ENCODE measurements around the gene ATP6V1E1. TPM values are rescaled to one million over a fixed set of nuclear protein-coding genes. Genes with fewer than 3 reads are reported as not detected.

Gene ATP6V1E1
- total RNA-seq, 1 donor from 2014 or later, result 112 TPM

DNA sequence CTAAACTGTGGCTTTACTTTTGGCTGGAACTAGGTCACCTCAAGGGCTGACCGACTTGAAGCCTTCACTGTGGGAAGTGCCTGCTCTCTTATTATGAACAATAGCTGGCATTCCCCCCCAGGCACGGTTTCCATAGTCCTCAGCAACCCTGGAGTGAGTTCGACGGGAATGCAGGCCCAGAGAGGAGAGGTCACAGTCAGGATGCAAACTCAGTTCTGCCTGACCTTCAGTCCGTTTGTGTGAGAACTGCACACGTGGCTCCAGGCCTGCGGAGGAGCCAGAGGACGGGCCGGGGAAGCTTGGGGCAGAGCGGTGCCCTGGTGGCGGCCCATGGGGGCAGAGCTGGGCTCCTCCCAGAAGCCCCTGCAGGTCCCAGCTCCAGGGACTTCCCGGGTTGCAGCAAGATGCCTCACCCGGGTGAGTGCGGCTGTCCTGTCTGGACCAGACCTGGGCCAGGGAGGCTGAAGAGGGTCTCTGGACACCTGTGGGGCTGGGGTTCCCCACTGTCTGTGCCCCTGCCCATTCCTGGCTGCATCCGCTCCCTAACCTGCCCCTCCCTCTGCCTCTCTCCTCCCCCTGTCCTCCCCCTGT is 48.0 kb downstream of the ATP6V1E1 start:
- Mint-ChIP-seq H3K27ac (ENCODE audit: unreplicated experiment) (no peak overlapping the region), H3K27me3 (ENCODE audit: unreplicated experiment) (peaks cover 5% of the 10 kb centered on the region)

DNA sequence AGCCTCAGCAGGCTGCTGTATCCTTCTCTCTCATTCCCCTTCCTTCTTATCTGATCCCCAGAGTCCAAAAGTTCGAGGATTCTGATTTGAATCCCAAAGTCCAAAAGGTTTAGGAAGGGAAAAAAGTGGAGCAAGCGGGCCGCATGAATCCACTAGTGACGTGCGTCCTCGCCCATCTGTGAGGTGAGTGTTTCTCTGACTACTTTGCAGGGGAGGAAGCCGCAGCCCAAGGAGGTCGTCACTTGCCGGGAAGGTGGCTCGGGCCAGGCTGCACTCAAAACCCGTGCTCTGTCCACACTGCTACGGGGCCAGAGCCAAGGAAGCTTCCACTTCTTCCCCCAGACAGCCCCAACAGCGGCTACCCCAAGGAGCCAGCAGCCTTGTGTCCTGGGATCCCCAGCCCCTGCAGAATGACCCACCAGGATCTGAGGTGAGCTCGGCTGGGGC is 49.0 kb downstream of the ATP6V1E1 start:
- Mint-ChIP-seq H3K4me1 (ENCODE audit: low read depth, unreplicated experiment) (peaks cover 3% of the 10 kb centered on the region), H3K9me3 (ENCODE audit: unreplicated experiment) (peaks cover 2% of the 10 kb centered on the region), H3K27me3 (ENCODE audit: unreplicated experiment) (peaks cover 6% of the 10 kb centered on the region), H3K36me3 (ENCODE audit: unreplicated experiment) (no peaks in the 10 kb centered on the region), H3K4me3 (ENCODE audit: unreplicated experiment) (no peak overlapping the region), H3K27ac (ENCODE audit: unreplicated experiment) (no peak overlapping the region)
- TF ChIP-seq, protein P1, sequence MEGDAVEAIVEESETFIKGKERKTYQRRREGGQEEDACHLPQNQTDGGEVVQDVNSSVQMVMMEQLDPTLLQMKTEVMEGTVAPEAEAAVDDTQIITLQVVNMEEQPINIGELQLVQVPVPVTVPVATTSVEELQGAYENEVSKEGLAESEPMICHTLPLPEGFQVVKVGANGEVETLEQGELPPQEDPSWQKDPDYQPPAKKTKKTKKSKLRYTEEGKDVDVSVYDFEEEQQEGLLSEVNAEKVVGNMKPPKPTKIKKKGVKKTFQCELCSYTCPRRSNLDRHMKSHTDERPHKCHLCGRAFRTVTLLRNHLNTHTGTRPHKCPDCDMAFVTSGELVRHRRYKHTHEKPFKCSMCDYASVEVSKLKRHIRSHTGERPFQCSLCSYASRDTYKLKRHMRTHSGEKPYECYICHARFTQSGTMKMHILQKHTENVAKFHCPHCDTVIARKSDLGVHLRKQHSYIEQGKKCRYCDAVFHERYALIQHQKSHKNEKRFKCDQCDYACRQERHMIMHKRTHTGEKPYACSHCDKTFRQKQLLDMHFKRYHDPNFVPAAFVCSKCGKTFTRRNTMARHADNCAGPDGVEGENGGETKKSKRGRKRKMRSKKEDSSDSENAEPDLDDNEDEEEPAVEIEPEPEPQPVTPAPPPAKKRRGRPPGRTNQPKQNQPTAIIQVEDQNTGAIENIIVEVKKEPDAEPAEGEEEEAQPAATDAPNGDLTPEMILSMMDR (IDR thresholded peaks at IDR 0.05; ENCODE audit: partially characterized antibody, unreplicated experiment), result no peak
- no peak for DNase-seq

More for the DNA sequence above, 48.0 kb downstream of the ATP6V1E1 start:
- TF ChIP-seq, protein P1 (IDR thresholded peaks at IDR 0.05; ENCODE audit: partially characterized antibody, unreplicated experiment), result no peak
- no peak for DNase-seq
- H3K4me3 Mint-ChIP-seq (ENCODE audit: unreplicated experiment), result no peak overlapping the region
- peaks cover 3% of the 10 kb centered on the region for H3K4me1 Mint-ChIP-seq (ENCODE audit: low read depth, unreplicated experiment)
- no peaks in the 10 kb centered on the region for H3K36me3 Mint-ChIP-seq (ENCODE audit: unreplicated experiment)
- H3K9me3 Mint-ChIP-seq (ENCODE audit: unreplicated experiment), result peaks cover 2% of the 10 kb centered on the region

DNA sequence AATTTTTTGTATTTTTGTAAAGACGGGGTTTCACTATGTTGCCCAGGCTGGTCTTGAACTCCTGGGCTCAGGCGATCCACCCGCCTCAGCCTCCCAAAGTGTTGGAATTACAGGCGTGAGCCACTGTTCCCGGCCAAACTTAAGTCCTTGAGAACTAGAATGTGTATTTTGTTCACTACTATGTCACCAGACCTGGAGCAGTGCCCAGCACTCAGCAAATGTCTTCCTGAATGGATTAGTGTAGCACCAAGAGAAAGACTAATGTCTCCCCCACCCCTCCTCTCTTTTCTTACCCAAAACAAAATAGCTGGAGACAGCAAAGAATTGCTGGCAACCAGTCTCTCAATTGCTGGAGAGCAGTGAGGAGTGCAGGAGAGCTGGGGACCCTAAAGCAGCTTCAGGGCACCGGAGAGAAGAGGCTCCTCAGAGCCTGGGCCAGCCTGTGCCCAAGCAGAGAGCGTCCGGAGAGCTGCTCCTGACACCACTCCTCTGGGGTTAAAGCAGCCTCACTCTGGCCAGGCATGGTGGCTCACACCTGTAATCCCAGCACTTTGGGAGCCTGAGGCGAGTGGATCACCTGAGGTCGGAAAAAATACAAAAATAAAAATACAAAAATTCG is 50.3 kb downstream of the ATP6V1E1 start:
- Mint-ChIP-seq H3K36me3 (ENCODE audit: unreplicated experiment) (no peaks in the 10 kb centered on the region), H3K27ac (ENCODE audit: unreplicated experiment) (no peak overlapping the region), H3K4me1 (ENCODE audit: low read depth, unreplicated experiment) (peaks cover 3% of the 10 kb centered on the region), H3K4me3 (ENCODE audit: unreplicated experiment) (no peak overlapping the region), H3K27me3 (ENCODE audit: unreplicated experiment) (peaks cover 9% of the 10 kb centered on the region), H3K9me3 (ENCODE audit: unreplicated experiment) (peaks cover 4% of the 10 kb centered on the region)
- TF ChIP-seq, protein P1 (IDR thresholded peaks at IDR 0.05; ENCODE audit: partially characterized antibody, unreplicated experiment), result no peak
- no peak for DNase-seq

DNA sequence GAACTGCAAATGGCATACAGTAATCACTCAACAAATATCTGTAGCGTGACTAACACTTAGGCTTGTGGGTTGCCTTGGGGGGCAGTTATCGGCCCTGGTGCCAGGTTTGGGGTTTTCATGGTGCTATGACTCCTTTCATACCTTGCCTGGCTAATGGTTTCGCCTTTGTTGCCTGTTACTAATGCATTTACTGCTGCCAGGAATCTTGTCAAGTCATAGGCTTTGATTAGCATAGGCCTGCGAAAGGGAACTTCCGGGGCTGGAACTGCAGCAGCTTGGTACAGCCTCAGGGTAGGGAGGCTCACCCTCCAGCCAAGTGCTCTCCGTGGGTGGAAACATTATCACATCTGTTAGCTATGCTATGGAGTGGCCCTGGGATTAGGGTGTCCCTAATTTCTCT is 52.1 kb downstream of the ATP6V1E1 start:
- Mint-ChIP-seq H3K36me3 (ENCODE audit: unreplicated experiment) (no peaks in the 10 kb centered on the region), H3K27ac (ENCODE audit: unreplicated experiment) (peak overlapping the region; percentile 43), H3K4me1 (ENCODE audit: low read depth, unreplicated experiment) (peaks cover 3% of the 10 kb centered on the region), H3K9me3 (ENCODE audit: unreplicated experiment) (peaks cover 2% of the 10 kb centered on the region), H3K4me3 (ENCODE audit: unreplicated experiment) (no peak overlapping the region), H3K27me3 (ENCODE audit: unreplicated experiment) (peaks cover 11% of the 10 kb centered on the region)
- DNase-seq, result no peak
- TF ChIP-seq, protein P1 (IDR thresholded peaks at IDR 0.05; ENCODE audit: partially characterized antibody, unreplicated experiment), result no peak

DNA sequence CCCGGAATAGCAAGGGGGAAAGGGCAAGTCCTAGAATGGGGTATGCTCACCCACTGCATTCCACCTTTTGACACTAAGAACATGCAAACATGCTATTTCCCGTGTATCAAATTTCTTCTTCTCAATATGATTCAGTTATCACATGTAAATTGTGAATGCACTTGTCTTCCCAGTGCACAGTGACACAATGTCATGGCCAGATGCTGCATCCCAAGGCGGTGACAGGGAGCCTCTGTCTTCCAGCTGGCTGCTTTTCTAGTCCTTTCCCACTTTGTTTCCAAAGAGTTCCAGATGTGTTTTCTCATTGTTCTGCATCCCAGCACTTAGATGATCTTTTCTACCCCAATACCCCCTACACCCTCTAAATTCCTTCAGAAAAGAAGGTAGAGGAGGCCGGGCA is 52.9 kb downstream of the ATP6V1E1 start:
- peaks cover 14% of the 10 kb centered on the region for H3K27me3 Mint-ChIP-seq (ENCODE audit: unreplicated experiment)
- no peaks in the 10 kb centered on the region for H3K36me3 Mint-ChIP-seq (ENCODE audit: unreplicated experiment)
- H3K27ac Mint-ChIP-seq (ENCODE audit: unreplicated experiment), result no peak overlapping the region
- peaks cover 8% of the 10 kb centered on the region for H3K9me3 Mint-ChIP-seq (ENCODE audit: unreplicated experiment)
- TF ChIP-seq, protein P1 (IDR thresholded peaks at IDR 0.05; ENCODE audit: partially characterized antibody, unreplicated experiment), result no peak
- H3K4me1 Mint-ChIP-seq (ENCODE audit: low read depth, unreplicated experiment), result peaks cover 3% of the 10 kb centered on the region
- DNase-seq, result no peak
- no peak overlapping the region for H3K4me3 Mint-ChIP-seq (ENCODE audit: unreplicated experiment)
